NCI-H2227 treated with DMSO at 0.1 percent for 48 hours (cell line): ENCODE measurements around the gene NOL4.

Source experiments
- DNase-seq: peaks from one replicate; lab custom pipeline; 2025; lab: John Stamatoyannopoulos, UW

NOL4 gene

DNA sequence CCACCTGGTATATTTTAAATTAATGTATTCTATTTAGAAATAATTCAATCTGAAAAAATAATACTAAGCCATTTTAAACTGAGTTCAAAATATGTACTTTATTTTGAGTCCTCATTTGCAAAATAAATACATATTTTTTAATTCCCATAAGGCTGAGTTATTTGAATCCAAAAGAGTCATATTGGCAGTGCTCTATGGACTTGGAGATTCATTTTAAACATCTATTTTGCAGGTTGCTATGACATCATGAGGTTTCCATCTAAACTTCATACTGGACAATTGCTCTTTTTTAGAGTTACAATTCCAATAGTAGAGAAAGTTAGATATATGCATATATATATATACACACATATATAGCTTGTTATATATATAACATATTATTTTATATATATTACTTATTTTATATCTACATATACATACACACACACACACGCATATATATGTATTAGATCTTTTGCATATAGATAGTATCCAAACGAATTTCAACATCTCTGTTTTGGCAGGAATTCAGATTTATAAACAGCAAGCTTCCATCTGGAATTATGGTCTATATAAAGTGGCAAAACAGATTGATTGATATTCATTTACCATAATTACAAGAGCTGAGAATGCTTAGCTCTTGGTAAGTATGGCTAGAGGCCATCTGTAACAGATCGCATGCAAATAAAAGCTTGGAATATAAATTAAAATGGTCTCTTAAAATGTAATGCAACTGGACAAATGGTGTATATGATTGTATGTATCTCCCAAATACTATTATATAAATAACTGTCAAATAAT is 34.9 kb downstream of the NOL4 start:
- DNase-seq: no peak
